Small intestine (tissue), 7 donors: ENCODE data around the gene NFKB1. TPM values are rescaled to one million over a fixed set of nuclear protein-coding genes. Genes with fewer than 3 reads are reported as not detected.
A peak's percentile ranks its signal among the peaks of the same experiment; 100 is the strongest.

ENCODE experiments used
- DNase-seq, 2 donors: peaks; one replicate each; pipeline versions ENCODE4 v3.0.0 to v3.0.0-alpha.2; 2013
- FAIRE-seq: peaks from 2 replicates; lab custom pipeline; 2012; peaks lifted over from hg19 to GRCh38; lab: Jason Lieb, UNC
- H3K27ac ChIP-seq, 3 donors: one replicate each; pipeline ENCODE4 v1.5.1; 2013; ENCODE audit warnings: low read length in 2 of 3, mild to moderate bottlenecking in 2 of 3, control low read depth in 1 of 3, inconsistent platforms in 1 of 3, low read depth in 1 of 3, moderate library complexity in 1 of 3
- H3K27me3 ChIP-seq, 3 donors: one replicate each; pipeline ENCODE4 v1.6.1; 2013; ENCODE audit warnings: low read length in 3 of 3, inconsistent platforms in 1 of 3; ENCODE audit not compliant: control insufficient read depth in 3 of 3, insufficient read depth in 3 of 3
- H3K36me3 ChIP-seq, 3 donors: one replicate each; pipeline ENCODE4 v1.6.1; 2013; ENCODE audit warnings: low read length in 3 of 3, inconsistent platforms in 1 of 3, low read depth in 1 of 3, mild to moderate bottlenecking in 1 of 3, moderate library complexity in 1 of 3; ENCODE audit not compliant: control insufficient read depth in 3 of 3, insufficient read depth in 2 of 3
- H3K4me1 ChIP-seq, 3 donors: one replicate each; pipeline ENCODE4 v1.6.1; 2013; ENCODE audit warnings: low read length in 2 of 3, inconsistent platforms in 1 of 3, low read depth in 1 of 3, mild to moderate bottlenecking in 1 of 3, moderate library complexity in 1 of 3; ENCODE audit not compliant: control insufficient read depth in 3 of 3, insufficient read depth in 2 of 3
- H3K4me3 ChIP-seq, 3 donors: one replicate each; pipeline ENCODE4 v1.5.1; 2013; ENCODE audit warnings: low read length in 3 of 3, control low read depth in 1 of 3, inconsistent platforms in 1 of 3, low read depth in 1 of 3, mild to moderate bottlenecking in 1 of 3, moderate library complexity in 1 of 3
- H3K9me3 ChIP-seq, 2 donors: one replicate each; pipeline ENCODE4 v1.6.1; 2013; ENCODE audit warnings: low read depth in 1 of 2, low read length in 1 of 2; ENCODE audit not compliant: control insufficient read depth in 2 of 2, insufficient read depth in 1 of 2
- WGBS, 3 donors: extraction: QIAGEN DNeasy Blood & Tissue Kit; methylation state at CpG; one replicate each; pipeline ENCODE4 v1.1.7; 2013; 5-methylcytosine and 5-hydroxymethylcytosine counted together
- polyA plus RNA-seq, 4 donors: library from polyadenylated mRNA; stranded (reverse) in 3 of 4; unstranded in 1 of 4; fragments of 200-250 nt in 3 of 4; fragments of 120-200 nt in 1 of 4; gene quantifications; one replicate each; pipeline versions ENCODE4 v1.2.1 to v1.2.3, GENCODE V29; 2013
- donor health status: healthy with polysubstance abuse.
- donor health status: control.
- donor health status: control.
- donor health status: Bipolar disorder and iron deficiency.
- donor health status: healthy.

NFKB1 gene
- polyA plus RNA-seq, 4 donors: 12.7 to 29.6 (median 17.9) TPM

DNA sequence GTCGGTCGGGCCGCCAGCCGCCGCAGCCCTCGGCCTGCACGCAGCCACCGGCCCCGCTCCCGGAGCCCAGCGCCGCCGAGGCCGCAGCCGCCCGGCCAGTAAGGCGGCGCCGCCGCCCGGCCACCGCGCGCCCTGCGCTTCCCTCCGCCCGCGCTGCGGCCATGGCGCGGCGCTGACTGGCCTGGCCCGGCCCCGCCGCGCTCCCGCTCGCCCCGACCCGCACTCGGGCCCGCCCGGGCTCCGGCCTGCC is 213 bp downstream of the NFKB1 start:
- WGBS, 3 donors: 0% methylated on average over 14 to 44 of the region's 44 CpGs
- no peak for FAIRE-seq

DNA sequence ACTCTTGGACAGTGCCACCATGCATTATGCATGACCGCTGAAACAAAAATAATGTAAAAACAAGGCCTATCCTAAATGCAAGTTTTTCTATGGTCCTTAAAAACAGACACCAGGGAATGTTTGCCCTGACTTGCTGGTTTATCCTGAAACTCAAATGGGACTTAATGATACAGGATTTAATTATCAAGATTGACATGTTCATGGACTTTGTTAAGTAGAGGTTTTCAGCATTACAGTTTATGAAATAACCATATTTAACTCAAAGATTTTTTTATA is 1.3 kb downstream of the NFKB1 start:
- H3K4me3 ChIP-seq: peak overlapping the region; percentile 85 to 93 (median 87)
- no peak for FAIRE-seq
- no peaks in the 10 kb centered on the region for H3K27me3 ChIP-seq
- no peaks in the 10 kb centered on the region for H3K9me3 ChIP-seq
- DNase-seq: no peak
- no peaks in the 10 kb centered on the region for H3K36me3 ChIP-seq
- WGBS, 3 donors: 4 to 8% (median 4%) methylated on average over 1 of the region's 1 CpG
- H3K27ac ChIP-seq: peak overlapping the region in 2 of 3 donors; percentile 99
- H3K4me1 ChIP-seq: peaks cover 0 to 8% (median 2%) of the 10 kb centered on the region in 3 donors

More for the DNA sequence above, 213 bp downstream of the NFKB1 start:
- H3K27me3 ChIP-seq: no peaks in the 10 kb centered on the region
- peak overlapping the region; percentile 85 to 93 (median 87) for H3K4me3 ChIP-seq
- no peaks in the 10 kb centered on the region for H3K9me3 ChIP-seq
- H3K4me1 ChIP-seq: peaks cover 0 to 8% (median 2%) of the 10 kb centered on the region in 3 donors
- DNase-seq: no peak
- no peaks in the 10 kb centered on the region for H3K36me3 ChIP-seq
- peak overlapping the region; percentile 95 to 99 (median 99) for H3K27ac ChIP-seq

DNA sequence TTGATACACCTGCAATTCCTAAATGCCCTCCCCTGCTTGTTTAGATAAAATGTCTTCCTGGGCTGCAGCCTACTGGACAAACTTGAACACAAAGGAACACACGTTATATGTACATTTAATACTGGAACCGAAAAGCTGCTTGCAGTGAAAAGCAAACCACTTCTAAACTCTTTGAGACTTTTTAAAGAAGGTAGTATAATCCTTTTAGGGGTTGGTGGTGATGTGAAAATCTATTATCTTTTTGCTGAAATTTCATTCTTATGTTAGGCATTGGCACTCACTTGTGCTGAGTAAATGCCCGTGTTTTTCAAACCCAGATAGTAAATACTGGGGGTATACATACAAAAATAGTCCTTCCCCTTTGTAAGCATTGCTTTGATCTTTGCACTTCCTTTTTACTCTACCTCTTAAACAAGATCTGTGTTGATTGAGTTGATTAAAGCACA is 2.2 kb downstream of the NFKB1 start:
- WGBS, 3 donors: 2 to 14% (median 6%) methylated on average over 3 of the region's 3 CpGs
- FAIRE-seq: no peak
- peaks cover 0 to 8% (median 2%) of the 10 kb centered on the region in 3 donors for H3K4me1 ChIP-seq

DNA sequence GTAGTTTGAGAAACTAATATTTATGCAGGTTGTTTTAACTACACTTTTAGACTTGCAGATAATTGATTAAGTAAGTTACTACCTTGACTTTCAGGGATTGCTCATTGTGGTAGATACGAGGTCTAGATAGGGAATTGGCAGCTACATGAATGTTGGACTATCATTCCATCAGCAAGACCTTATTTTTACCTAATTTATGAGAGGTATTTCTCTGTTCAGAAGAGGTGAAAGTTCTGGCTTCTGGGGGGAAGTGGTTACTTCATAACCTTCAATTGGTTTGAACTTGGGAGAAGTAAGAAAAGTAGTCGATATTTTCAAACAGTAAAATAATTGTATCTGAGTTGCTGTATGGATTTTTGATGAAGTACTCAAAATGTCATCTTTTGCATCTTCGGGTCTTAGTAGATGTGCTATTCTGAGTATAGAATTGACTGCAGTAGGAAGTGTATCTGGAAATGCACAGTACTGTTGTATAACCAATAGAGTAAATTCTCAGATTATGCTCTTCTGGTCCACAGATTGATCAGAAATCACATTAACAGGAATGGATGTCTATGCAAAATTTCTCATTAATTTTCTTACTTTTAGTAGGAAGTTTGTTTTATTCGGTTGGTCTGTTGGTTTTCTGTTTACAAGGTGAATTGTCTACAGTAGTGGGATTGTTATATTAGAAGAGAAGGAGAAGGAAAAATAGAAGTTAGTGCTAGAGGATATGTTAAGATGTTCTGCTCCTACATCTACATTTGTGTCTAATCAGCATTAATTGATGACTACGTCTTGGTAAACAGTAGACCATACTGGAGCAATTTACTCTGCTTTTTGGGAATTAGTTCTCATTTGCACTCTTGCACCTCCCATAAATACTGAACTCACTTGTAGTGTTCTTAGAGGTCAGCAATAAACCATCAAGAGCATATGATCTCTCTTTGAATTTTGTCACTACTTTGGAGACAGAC is 3.0 kb downstream of the NFKB1 start:
- no peaks in the 10 kb centered on the region for H3K9me3 ChIP-seq
- H3K4me3 ChIP-seq: peak overlapping the region in 1 of 3 donors; percentile 11
- WGBS, 3 donors: 19 to 40% (median 20%) methylated on average over 5 of the region's 5 CpGs
- no peaks in the 10 kb centered on the region for H3K36me3 ChIP-seq
- H3K27ac ChIP-seq: peak overlapping the region in 1 of 3 donors; percentile 99
- FAIRE-seq (no peak), DNase-seq (peak; percentile 15 to 16)
- H3K4me1 ChIP-seq: peaks cover 0 to 8% (median 2%) of the 10 kb centered on the region in 3 donors
- no peaks in the 10 kb centered on the region for H3K27me3 ChIP-seq

More for the DNA sequence above, 2.2 kb downstream of the NFKB1 start:
- H3K9me3 ChIP-seq: no peaks in the 10 kb centered on the region
- DNase-seq: peak; percentile 37 to 41
- no peaks in the 10 kb centered on the region for H3K27me3 ChIP-seq
- peak overlapping the region; percentile 14 to 36 (median 22) for H3K4me3 ChIP-seq
- peak overlapping the region; percentile 38 to 99 (median 41) for H3K27ac ChIP-seq
- no peaks in the 10 kb centered on the region for H3K36me3 ChIP-seq

DNA sequence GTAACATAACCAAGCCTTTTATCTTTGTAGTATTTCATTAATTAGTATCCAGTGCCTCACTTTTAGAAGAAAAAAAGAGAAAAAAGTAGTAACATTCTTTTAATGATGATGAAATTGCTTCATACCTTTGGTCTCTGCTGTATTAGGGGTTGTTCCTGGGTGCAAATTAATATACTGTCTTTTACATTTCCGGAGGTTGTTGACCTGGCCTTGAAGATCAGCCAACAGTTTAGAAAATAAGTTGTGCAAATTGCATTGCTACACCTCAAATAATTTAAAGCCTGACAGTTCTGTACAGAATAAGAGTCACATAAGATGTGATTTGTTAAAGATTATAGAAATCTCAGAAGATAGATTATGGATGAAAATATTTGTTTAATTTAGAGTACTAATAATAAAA is 3.8 kb downstream of the NFKB1 start:
- Histone ChIP-seq H3K9me3 (no peaks in the 10 kb centered on the region), H3K4me1 (peaks cover 0 to 7% (median 4%) of the 10 kb centered on the region in 3 donors), H3K27ac (no peak overlapping the region), H3K4me3 (no peak overlapping the region), H3K36me3 (peaks cover 0 to under 1% (median 0%) of the 10 kb centered on the region in 3 donors), H3K27me3 (no peaks in the 10 kb centered on the region)
- 8 to 35% (median 15%) methylated on average over 1 of the region's 1 CpG for WGBS, 3 donors
- FAIRE-seq: no peak
- peak in 1 of 2 donors; percentile 7 for DNase-seq

DNA sequence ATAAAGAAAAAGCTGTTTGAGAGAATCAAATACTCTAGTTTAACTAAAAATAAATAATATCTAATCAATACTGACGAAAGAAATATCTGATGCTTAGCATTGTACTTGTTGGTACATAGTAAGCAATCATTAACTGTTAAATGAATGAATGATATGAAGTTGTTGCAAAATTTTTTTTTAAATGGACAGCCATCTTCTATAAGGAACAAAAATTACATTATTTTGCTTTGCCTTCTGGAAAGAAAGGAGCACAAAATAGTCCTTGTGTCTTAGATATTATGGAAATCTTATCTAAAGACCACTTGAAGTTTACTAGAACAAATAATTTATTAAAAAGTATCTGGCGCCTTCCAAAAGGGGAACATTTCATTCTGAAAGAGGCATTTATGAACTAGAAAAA is 4.5 kb downstream of the NFKB1 start:
- Histone ChIP-seq H3K9me3 (no peaks in the 10 kb centered on the region), H3K27ac (no peak overlapping the region), H3K27me3 (no peaks in the 10 kb centered on the region), H3K36me3 (peaks cover 0 to 1% (median 0%) of the 10 kb centered on the region in 3 donors), H3K4me1 (peaks cover 0 to 4% (median 2%) of the 10 kb centered on the region in 3 donors), H3K4me3 (no peak overlapping the region)
- FAIRE-seq (peak; percentile 41), DNase-seq (no peak)
- WGBS, 3 donors: 83 to 89% (median 84%) methylated on average over 2 of the region's 2 CpGs

DNA sequence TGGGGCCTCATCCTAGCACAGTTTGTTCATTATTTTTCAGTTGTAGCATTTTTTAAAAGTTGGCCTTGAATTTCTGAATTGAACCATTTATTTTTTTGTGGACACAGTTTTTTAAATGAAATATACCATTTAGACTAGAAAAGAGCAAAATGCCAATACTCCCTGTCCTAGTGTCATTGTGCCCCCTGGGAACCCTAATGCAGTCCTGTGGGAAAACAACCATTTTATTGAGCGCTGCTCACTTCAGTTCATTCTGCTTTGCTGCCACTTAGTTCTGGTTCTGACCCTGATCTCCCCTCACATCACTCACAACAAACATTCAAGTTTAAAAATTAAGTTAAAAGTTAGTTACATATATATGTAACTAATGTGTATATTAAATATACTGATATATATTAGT is 5.4 kb downstream of the NFKB1 start:
- DNase-seq (no peak), FAIRE-seq (no peak)
- 88 to 100% (median 100%) methylated on average over 1 of the region's 1 CpG for WGBS, 3 donors
- no peaks in the 10 kb centered on the region for H3K27me3 ChIP-seq
- peaks cover 0 to 1% (median 0%) of the 10 kb centered on the region in 3 donors for H3K36me3 ChIP-seq
- H3K27ac ChIP-seq: no peak overlapping the region
- H3K9me3 ChIP-seq: no peaks in the 10 kb centered on the region
- peaks cover 0 to 4% (median 2%) of the 10 kb centered on the region in 3 donors for H3K4me1 ChIP-seq
- no peak overlapping the region for H3K4me3 ChIP-seq

DNA sequence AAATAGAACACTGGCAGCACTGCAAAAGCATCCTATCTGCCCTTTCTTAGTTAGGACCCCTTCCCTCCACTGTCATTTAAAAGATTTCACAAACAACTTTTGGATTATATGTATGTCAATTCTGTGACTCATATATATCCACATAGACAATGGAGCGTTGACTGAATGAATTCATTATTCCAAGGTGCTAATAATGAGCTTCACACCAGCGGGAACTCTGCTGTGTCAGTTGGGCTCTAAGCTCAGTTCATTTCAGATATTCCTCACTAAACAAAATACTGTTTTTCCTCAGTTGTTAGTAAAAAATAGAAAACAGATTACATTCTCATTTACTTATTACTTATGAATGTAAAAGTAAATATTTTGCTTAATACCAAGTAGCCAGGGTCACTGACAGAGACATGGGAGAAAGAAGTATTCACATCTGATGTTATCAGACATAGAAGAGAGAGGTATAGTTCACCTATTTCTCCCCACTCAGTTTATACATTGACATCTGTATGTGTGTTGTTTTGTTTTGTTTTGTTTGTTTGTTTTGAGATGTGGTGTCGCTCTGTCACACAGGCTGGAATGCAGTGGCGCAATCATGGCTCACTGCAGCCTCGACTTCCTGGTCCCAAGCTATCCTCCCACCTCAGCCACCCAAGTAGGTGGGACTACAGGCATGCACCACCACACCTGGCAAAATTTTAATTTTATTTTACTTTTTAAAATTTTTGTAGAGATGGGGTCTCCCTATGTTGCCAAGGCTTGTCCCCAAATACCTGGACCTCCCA is 10.9 kb downstream of the NFKB1 start:
- Histone ChIP-seq H3K9me3 (no peaks in the 10 kb centered on the region), H3K36me3 (peaks cover 0 to 3% (median 1%) of the 10 kb centered on the region in 3 donors), H3K27ac (no peak overlapping the region), H3K27me3 (no peaks in the 10 kb centered on the region), H3K4me1 (peaks cover 0 to 2% (median 0%) of the 10 kb centered on the region in 3 donors), H3K4me3 (no peak overlapping the region)
- DNase-seq: no peak
- FAIRE-seq: no peak
- 88 to 96% (median 96%) methylated on average over 5 of the region's 5 CpGs for WGBS, 3 donors
